B cell (primary cell): ENCODE results near the gene LIF. TPM values are rescaled to one million over a fixed set of nuclear protein-coding genes. Genes with fewer than 3 reads are reported as not detected.
A peak's percentile ranks its signal among the peaks of the same experiment; 100 is the strongest.

Source experiments
- ATAC-seq: fragments of 200-7000 bp; cut with Tn5 transposase; one replicate; pipeline ENCODE4 v1.10.0; 2021; ENCODE audit warnings: low read depth, mild to moderate bottlenecking, moderate number of reproducible peaks, moderate library complexity
- CTCF ChIA-PET: fragments of 350-600 bp; sonication (Branson Sonifier 250); formaldehyde crosslinking; loops from one replicate; lab custom pipeline; 2021; ENCODE audit warnings: antibody characterized with exemption, inconsistent platforms; lab: Charles Lee
- POLR2A ChIA-PET: fragments of 350-600 bp; sonication (Branson Sonifier 250); formaldehyde crosslinking; loops from one replicate; lab custom pipeline; 2021; ENCODE audit warnings: antibody characterized with exemption; lab: Charles Lee
- DNase-seq: peaks from one replicate; pipeline ENCODE4 v3.0.0; 2013
- H2AFZ ChIP-seq: 2 replicates; pipeline ENCODE4 v1.6.1; 2012; ENCODE audit warnings: mild to moderate bottlenecking, low read depth, low read length; ENCODE audit not compliant: insufficient read depth, poor library complexity, severe bottlenecking
- H3K27ac ChIP-seq, 2 donors: 1 replicate in 1 of 2; 2 replicates in 1 of 2; pipeline ENCODE4 v1.5.1; 2012 to 2013; ENCODE audit warnings: low read length in 2 of 2, mild to moderate bottlenecking in 2 of 2, moderate library complexity in 1 of 2
- H3K27me3 ChIP-seq, 4 experiments: fragments of 200-600 bp in 1 of 4; sonication (generic) in 1 of 4; replicated peaks in 1 of 4; 1 replicate in 2 of 4; 2 replicates in 2 of 4; pipeline versions ENCODE4 v1.6.1 to v1.7.0; 2013 to 2016; ENCODE audit warnings: low read length in 3 of 4, mild to moderate bottlenecking in 2 of 4, mixed read lengths in 1 of 4, moderate library complexity in 1 of 4; ENCODE audit not compliant: insufficient read depth in 4 of 4, control insufficient read depth in 3 of 4; ENCODE audit errors: control extremely low read depth in 1 of 4
- H3K36me3 ChIP-seq, 2 experiments: replicated peaks in 1 of 2; 1 replicate in 1 of 2; 2 replicates in 1 of 2; pipeline versions ENCODE4 v1.6.1 to v1.7.1; 2013; ENCODE audit warnings: low read length in 1 of 2; ENCODE audit not compliant: insufficient read depth in 2 of 2, control insufficient read depth in 1 of 2; ENCODE audit errors: control extremely low read depth in 1 of 2, extremely low read depth in 1 of 2
- H3K4me1 ChIP-seq, 2 donors: fragments of 200-600 bp in 1 of 2; sonication (generic) in 1 of 2; 1 replicate in 1 of 2; 2 replicates in 1 of 2; pipeline versions ENCODE4 v1.5.1 to v1.6.1; 2013 to 2017; ENCODE audit warnings: low read length in 2 of 2; ENCODE audit not compliant: control insufficient read depth in 2 of 2, insufficient read depth in 2 of 2
- H3K4me2 ChIP-seq: replicated peaks from 2 replicates; pipeline ENCODE3; 2012; ENCODE audit warnings: mild to moderate bottlenecking, low read depth, low read length; ENCODE audit not compliant: poor library complexity, severe bottlenecking
- H3K4me3 ChIP-seq, 5 experiments: fragments of 200-600 bp in 1 of 5; sonication (generic) in 1 of 5; 1 replicate in 3 of 5; 2 replicates in 2 of 5; pipeline versions ENCODE4 v1.5.1 to v1.7.0; 2011 to 2016; ENCODE audit warnings: low read length in 4 of 5, mild to moderate bottlenecking in 4 of 5, low read depth in 2 of 5, control low read depth in 1 of 5, moderate library complexity in 1 of 5; ENCODE audit not compliant: insufficient read depth in 1 of 5; ENCODE audit errors: control extremely low read depth in 1 of 5, extremely low read depth in 1 of 5
- H3K79me2 ChIP-seq: fragments of 200-600 bp; sonication (generic); one replicate; pipeline ENCODE4 v1.6.0; 2016; ENCODE audit warnings: low read length; ENCODE audit not compliant: control insufficient read depth, insufficient read depth
- H3K9ac ChIP-seq: fragments of 200-600 bp; sonication (generic); 2 replicates; pipeline ENCODE4 v1.6.1; 2017; ENCODE audit warnings: mild to moderate bottlenecking, low read length, moderate library complexity
- H3K9me3 ChIP-seq, 3 donors: one replicate each; pipeline versions ENCODE4 v1.6.1 to v1.7.1; 2013; ENCODE audit warnings: low read length in 2 of 3; ENCODE audit not compliant: control insufficient read depth in 2 of 3, insufficient read depth in 1 of 3; ENCODE audit errors: control extremely low read depth in 1 of 3
- H4K20me1 ChIP-seq: 2 replicates; pipeline ENCODE4 v1.6.0; 2012; ENCODE audit warnings: mild to moderate bottlenecking, low read length; ENCODE audit not compliant: insufficient read depth, control insufficient read depth, poor library complexity, severe bottlenecking
- H3K27ac Mint-ChIP-seq: one replicate; pipeline ENCODE4 v1.8.0; 2021; ENCODE audit warnings: mixed read lengths
- H3K27me3 Mint-ChIP-seq: one replicate; pipeline ENCODE4 v1.8.0; 2021; ENCODE audit warnings: mixed read lengths
- H3K4me1 Mint-ChIP-seq: one replicate; pipeline ENCODE4 v1.8.0; 2021; ENCODE audit warnings: mixed read lengths
- H3K4me3 Mint-ChIP-seq: one replicate; pipeline ENCODE4 v1.8.0; 2021; ENCODE audit warnings: mixed read lengths
- H3K9me3 Mint-ChIP-seq: one replicate; pipeline ENCODE4 v1.8.0; 2022; ENCODE audit warnings: mixed read lengths; ENCODE audit not compliant: insufficient read depth
- CTCF ChIP-seq: fragments of 200-600 bp; IDR thresholded peaks from one replicate; pipeline ENCODE4 v1.8.0; 2022; ENCODE audit warnings: antibody characterized with exemption, mild to moderate bottlenecking
- EZH2 ChIP-seq: IDR thresholded peaks from 2 replicates; pipeline ENCODE4 v1.6.1; 2012; ENCODE audit warnings: borderline replicate concordance, low read depth, mild to moderate bottlenecking, moderate library complexity, low read length; ENCODE audit not compliant: insufficient read depth, poor library complexity, severe bottlenecking
- WGBS: methylation state at CpG from one replicate; pipeline ENCODE4 v1.1.5; 2013; ENCODE audit warnings: missing lambda C conversion rate; ENCODE audit not compliant: insufficient coverage; 5-methylcytosine and 5-hydroxymethylcytosine counted together
- intact Hi-C: fragments of 100-400 bp; cut with micrococcal nuclease; formaldehyde crosslinking; loops from one replicate; pipeline ENCODE4 v1.10.0; 2022
- polyA plus RNA-seq: library from polyadenylated mRNA; depleted of rRNA; stranded (reverse); fragments of >200 nt; gene quantifications from 2 replicates; pipeline ENCODE4 v1.2.3, GENCODE V29; 2012
- total RNA-seq, 2 donors: library from RNA; stranded (reverse); fragments of 120-200 nt in 1 of 2; gene quantifications; 1 replicate in 1 of 2; 2 replicates in 1 of 2; pipeline versions ENCODE4 v1.2.3 to v1.2.4, GENCODE V29; 2013 to 2022

Gene LIF
- total and polyA plus RNA-seq, 2 donors (not counting 1 experiment from before 2014, with no cell fraction given) = 0.47 TPM; not detected in 1

GRCh38 chr22:30240541-30241417 lies 5.8 kb downstream of the LIF start:
- H3K4me3 ChIP-seq = no peak overlapping the region
- peaks cover 4 to 15% of the 10 kb centered on the region in 2 donors for H3K4me1 ChIP-seq
- H3K9ac ChIP-seq = no peak overlapping the region
- H4K20me1 ChIP-seq = no peaks in the 10 kb centered on the region
- peak; percentile 55 for DNase-seq
- no peak overlapping the region for H3K4me3 Mint-ChIP-seq
- peak; percentile 21 for ATAC-seq
- ChIA-PET POLR2A (no interaction called here), CTCF (interaction anchor here (0.9 to 1.4 kb wide), 3 partner anchors 19 to 47 kb away, joined by 3 read pairs; no protein-coding TSS in a partner anchor)
- no peak overlapping the region for H2AFZ ChIP-seq
- no peak for TF ChIP-seq EZH2
- TF ChIP-seq CTCF = no peak
- no peak overlapping the region for H3K27ac Mint-ChIP-seq
- no peaks in the 10 kb centered on the region for H3K9me3 Mint-ChIP-seq
- H3K4me1 Mint-ChIP-seq = peaks cover 9% of the 10 kb centered on the region
- peaks cover 0 to 5% (median 2%) of the 10 kb centered on the region in 4 experiments for H3K27me3 ChIP-seq
- no peak overlapping the region for H3K27ac ChIP-seq
- H3K79me2 ChIP-seq = no peaks in the 10 kb centered on the region
- intact Hi-C loops = no loop called here
- WGBS = 60% methylated on average over 14 of the region's 24 CpGs
- H3K27me3 Mint-ChIP-seq = peaks cover 21% of the 10 kb centered on the region
- no peaks in the 10 kb centered on the region for H3K36me3 ChIP-seq
- H3K4me2 ChIP-seq = peak overlapping the region; percentile 30
- H3K9me3 ChIP-seq = peaks cover 0 to under 1% (median 0%) of the 10 kb centered on the region in 3 donors
